Central memory CD8-positive, alpha-beta T cell (primary cell): ENCODE measurements around the gene AIG1.

Experiments
- ATAC-seq: fragments of 150-1000 bp; cut with Tn5 transposase; replicated peaks from 2 replicates; pipeline ENCODE4 v1.10.0; 2022; ENCODE audit warnings: mild to moderate bottlenecking, moderate FRiP score, moderate number of reproducible peaks; ENCODE audit not compliant: poor library complexity, severe bottlenecking; ENCODE audit errors: extremely low read depth
- DNase-seq, 2 donors: peaks; one replicate each; pipeline ENCODE4 v3.0.0; 2021; ENCODE audit warnings: low spot score in 2 of 2
- H3K27ac Mint-ChIP-seq: one replicate; pipeline ENCODE4 v1.8.0; 2022; ENCODE audit warnings: low read depth, mild to moderate bottlenecking, moderate library complexity, mixed read lengths
- H3K27me3 Mint-ChIP-seq: one replicate; pipeline ENCODE4 v1.8.0; 2022; ENCODE audit warnings: mixed read lengths
- H3K36me3 Mint-ChIP-seq: one replicate; pipeline ENCODE4 v1.8.0; 2022; ENCODE audit warnings: mild to moderate bottlenecking, moderate library complexity, mixed read lengths; ENCODE audit not compliant: insufficient read depth
- H3K4me1 Mint-ChIP-seq: one replicate; pipeline ENCODE4 v1.8.0; 2022; ENCODE audit warnings: mixed read lengths
- H3K4me3 Mint-ChIP-seq: one replicate; pipeline ENCODE4 v1.8.0; 2022; ENCODE audit warnings: mild to moderate bottlenecking, moderate library complexity, mixed read lengths
- H3K9me3 Mint-ChIP-seq: one replicate; pipeline ENCODE4 v1.8.0; 2022; ENCODE audit warnings: mixed read lengths

AIG1 gene

GRCh38 chr6:143385636-143386035, 324.9 kb downstream of the AIG1 start:
- H3K9me3 Mint-ChIP-seq, result no peaks in the 10 kb centered on the region
- H3K27me3 Mint-ChIP-seq, result no peaks in the 10 kb centered on the region
- no peak overlapping the region for H3K4me3 Mint-ChIP-seq
- no peaks in the 10 kb centered on the region for H3K36me3 Mint-ChIP-seq
- H3K27ac Mint-ChIP-seq, result no peak overlapping the region
- DNase-seq (no peak), ATAC-seq (no peak)
- no peaks in the 10 kb centered on the region for H3K4me1 Mint-ChIP-seq

- Mint-ChIP-seq H3K36me3 (no peaks in the 10 kb centered on the region), H3K9me3 (no peaks in the 10 kb centered on the region), H3K4me1 (no peaks in the 10 kb centered on the region), H3K27me3 (no peaks in the 10 kb centered on the region), H3K4me3 (no peak overlapping the region), H3K27ac (no peak overlapping the region)
- DNase-seq (no peak), ATAC-seq (no peak)
Observed at GRCh38 chr6:143390278-143390677, 329.6 kb downstream of the AIG1 start.
